A549 (cell line): Measurements from ENCODE around the gene CELF2. TPM values are rescaled to one million over a fixed set of nuclear protein-coding genes. Genes with fewer than 3 reads are reported as not detected.

Experiments
- ATAC-seq, 2 experiments: fragments of 200-7000 bp in 1 of 2; fragments of >200 bp in 1 of 2; cut with Nextera tagmentation in 1 of 2; cut with Tn5 transposase in 1 of 2; 3 replicates each; pipeline versions ENCODE4 v1.8.0 to v1.9.1; 2018 to 2020; ENCODE audit warnings: mild to moderate bottlenecking in 1 of 2, moderate library complexity in 1 of 2
- CTCF ChIA-PET: fragments of 300-600 bp; sonication (Branson Sonifier 250); formaldehyde crosslinking; extraction: SDS; loops from one replicate; lab custom pipeline; 2021; ENCODE audit warnings: antibody characterized with exemption, inconsistent platforms; lab: Yijun Ruan, JAX
- POLR2A ChIA-PET: fragments of 350-600 bp; formaldehyde crosslinking; extraction: SDS; loops from one replicate; lab custom pipeline; 2021; ENCODE audit warnings: antibody characterized with exemption, inconsistent platforms; lab: Yijun Ruan, JAX
- DNase-seq, 2 experiments: peaks; one replicate each; pipeline versions ENCODE4 v3.0.0 to v3.0.0-alpha.2; 2011 to 2016; ENCODE audit warnings: low read depth in 1 of 2, low spot score in 1 of 2
- FAIRE-seq: peaks from 2 replicates; lab custom pipeline; 2011; peaks lifted over from hg19 to GRCh38; lab: Jason Lieb, UNC
- H3K27ac ChIP-seq, 2 experiments: fragments of >200 bp; sonication (Bioruptor Twin); formaldehyde crosslinking; 3 replicates each; pipeline ENCODE4 v1.5.1; 2016 to 2017
- H3K4me1 ChIP-seq: fragments of >200 bp; sonication (Bioruptor Twin); formaldehyde crosslinking; 3 replicates; pipeline ENCODE4 v1.6.1; 2016
- H3K4me2 ChIP-seq: fragments of >200 bp; sonication (Bioruptor Twin); formaldehyde crosslinking; 3 replicates; pipeline ENCODE4 v1.6.1; 2016
- H3K4me3 ChIP-seq: fragments of >200 bp; sonication (Bioruptor Twin); formaldehyde crosslinking; 3 replicates; pipeline ENCODE4 v1.5.1; 2016
- H3K9me3 ChIP-seq: fragments of >200 bp; sonication (Bioruptor Twin); formaldehyde crosslinking; 3 replicates; pipeline ENCODE4 v1.6.1; 2016
- CHD4 ChIP-seq: fragments of 200-600 bp; sonication (generic); IDR thresholded peaks from 2 replicates; pipeline ENCODE4 v1.6.1; 2016; ENCODE audit warnings: antibody characterized with exemption, mild to moderate bottlenecking, borderline replicate concordance
- CTCF ChIP-seq: fragments of >200 bp; sonication (Bioruptor Twin); formaldehyde crosslinking; IDR thresholded peaks from 3 replicates; pipeline ENCODE4 v1.5.1; 2016
- EHMT2 ChIP-seq: fragments of 200-600 bp; sonication (generic); IDR thresholded peaks from 2 replicates; pipeline ENCODE4 v1.6.1; 2016; ENCODE audit warnings: antibody characterized with exemption, low read depth, mild to moderate bottlenecking, moderate library complexity
- ELK1 ChIP-seq: fragments of 150-350 bp; IDR thresholded peaks from 2 replicates; pipeline ENCODE4 v1.6.1; 2014; ENCODE audit warnings: low read depth, mild to moderate bottlenecking, low read length
- ESRRA ChIP-seq: fragments of 150-350 bp; IDR thresholded peaks from 2 replicates; pipeline ENCODE4 v1.6.1; 2014; ENCODE audit warnings: mild to moderate bottlenecking, low read length, borderline replicate concordance
- FOXS1 ChIP-seq: fragments of 250-450 bp; sonication (Bioruptor Pico); IDR thresholded peaks from 2 replicates; pipeline ENCODE4 v1.5.0; 2020; ENCODE audit warnings: mild to moderate bottlenecking, moderate library complexity
- GATA3 ChIP-seq: IDR thresholded peaks from 2 replicates; pipeline ENCODE4 v1.6.1; 2012; ENCODE audit warnings: borderline replicate concordance
- HEYL ChIP-seq: fragments of 250-450 bp; sonication (Bioruptor Pico); IDR thresholded peaks from 2 replicates; pipeline ENCODE4 v1.8.0; 2021; ENCODE audit warnings: mild to moderate bottlenecking, moderate library complexity
- HOXA7 ChIP-seq: fragments of 250-450 bp; sonication (Bioruptor Pico); IDR thresholded peaks from 2 replicates; pipeline ENCODE4 v1.5.0; 2020; ENCODE audit warnings: mild to moderate bottlenecking, moderate library complexity
- HOXB13 ChIP-seq: fragments of 250-450 bp; sonication (Bioruptor Pico); IDR thresholded peaks from 2 replicates; pipeline ENCODE4 v1.5.0; 2020; ENCODE audit warnings: low read depth, mild to moderate bottlenecking, moderate library complexity
- HOXB5 ChIP-seq: fragments of 250-450 bp; sonication (Bioruptor Pico); IDR thresholded peaks from 2 replicates; pipeline ENCODE4 v1.5.0; 2020; ENCODE audit warnings: mild to moderate bottlenecking, moderate library complexity
- JUNB ChIP-seq: fragments of >200 bp; sonication (Bioruptor Twin); formaldehyde crosslinking; IDR thresholded peaks from 2 replicates; pipeline ENCODE4 v1.6.1; 2016
- KDM1A ChIP-seq: fragments of 200-600 bp; sonication (generic); IDR thresholded peaks from 2 replicates; pipeline ENCODE4 v1.6.1; 2016; ENCODE audit warnings: low read depth, mild to moderate bottlenecking
- MAFK ChIP-seq: fragments of 450-650 bp; IDR thresholded peaks from 2 replicates; pipeline ENCODE4 v1.6.1; 2014; ENCODE audit not compliant: partially characterized antibody
- MAX ChIP-seq: IDR thresholded peaks from 2 replicates; pipeline ENCODE4 v1.6.1; 2012
- NPAS2 ChIP-seq: fragments of 250-450 bp; sonication (Bioruptor Pico); IDR thresholded peaks from 2 replicates; pipeline ENCODE4 v1.8.0; 2022; ENCODE audit warnings: mild to moderate bottlenecking, moderate library complexity, borderline replicate concordance
- PHF8 ChIP-seq: fragments of 200-600 bp; sonication (generic); IDR thresholded peaks from 2 replicates; pipeline ENCODE4 v1.6.1; 2016; ENCODE audit warnings: low read depth, mild to moderate bottlenecking, antibody characterized with exemption, moderate library complexity, borderline replicate concordance
- POLR2A ChIP-seq: IDR thresholded peaks from 2 replicates; pipeline ENCODE4 v1.6.1; 2012; ENCODE audit warnings: mild to moderate bottlenecking, low read length
- POLR2AphosphoS2 ChIP-seq: conservative IDR thresholded peaks from 2 replicates; pipeline ENCODE4 v1.6.1; 2012; ENCODE audit warnings: low read length, improper control_type of control experiment, inconsistent platforms
- RAD21 ChIP-seq, 2 experiments: fragments of >200 bp in 1 of 2; sonication (Bioruptor Twin) in 1 of 2; formaldehyde crosslinking in 1 of 2; IDR thresholded peaks in 1 of 2; conservative IDR thresholded peaks in 1 of 2; 2 replicates in 1 of 2; 3 replicates in 1 of 2; pipeline ENCODE4 v1.6.1; 2012 to 2018; ENCODE audit warnings: inconsistent platforms in 1 of 2
- REST ChIP-seq: fragments of 200-600 bp; sonication (generic); IDR thresholded peaks from 2 replicates; pipeline ENCODE4 v1.6.1; 2016; ENCODE audit warnings: antibody characterized with exemption, mild to moderate bottlenecking, moderate library complexity
- SMC3 ChIP-seq: fragments of >200 bp; sonication (Bioruptor Twin); formaldehyde crosslinking; IDR thresholded peaks from 3 replicates; pipeline ENCODE4 v1.6.1; 2018; ENCODE audit warnings: inconsistent platforms
- TFCP2L1 ChIP-seq: fragments of 250-450 bp; sonication (Bioruptor Pico); IDR thresholded peaks from 2 replicates; pipeline ENCODE4 v1.5.0; 2021; ENCODE audit warnings: mild to moderate bottlenecking
- TP53 ChIP-seq: fragments of 250-450 bp; sonication (Bioruptor Pico); IDR thresholded peaks from 2 replicates; pipeline ENCODE4 v1.5.0; 2021; ENCODE audit warnings: mild to moderate bottlenecking, moderate library complexity
- USF2 ChIP-seq: fragments of 450-650 bp; IDR thresholded peaks from 2 replicates; pipeline ENCODE4 v1.6.1; 2014; ENCODE audit warnings: antibody characterized with exemption
- WGBS: methylation state at CpG from one replicate; pipeline ENCODE4 v1.1.6; 2017; ENCODE audit errors: missing lambda C conversion rate; 5-methylcytosine and 5-hydroxymethylcytosine counted together
- polyA plus RNA-seq, 4 experiments: library from polyadenylated mRNA; depleted of rRNA in 3 of 4; stranded (reverse); fragments of >200 nt; fragmentation: RNase III in 1 of 4; extraction: RNeasy Plus Mini Kit Qiagen cat#74134 plus additional on column Dnase treatment in 1 of 4; gene quantifications; 2 replicates in 3 of 4; 3 replicates in 1 of 4; pipeline ENCODE4 v1.2.3, GENCODE V29; 2011 to 2017

The CELF2 gene
- polyA plus RNA-seq, 2 of the 4 experiments (the other 2 are of a cell fraction): 0.01 to 0.03 TPM

- Histone ChIP-seq H3K27ac (no peak overlapping the region), H3K9me3 (no peaks in the 10 kb centered on the region), H3K4me1 (no peaks in the 10 kb centered on the region), H3K4me2 (no peak overlapping the region), H3K4me3 (no peak overlapping the region)
- CTCF ChIA-PET: no interaction called here
- FAIRE-seq (no peak), DNase-seq (no peak), ATAC-seq (no peak)
- TF ChIP-seq TFCP2L1: no peak
- no peak for TF ChIP-seq GATA3
- no peak for TF ChIP-seq PHF8
- TF ChIP-seq FOXS1 (CRISPR knock-in tag): no peak
- TF ChIP-seq CHD4: no peak
- no peak for TF ChIP-seq ELK1
- no peak for TF ChIP-seq MAX
- no peak for TF ChIP-seq HOXA7 (CRISPR knock-in tag)
- WGBS: 18% methylated on average over 3 of the region's 3 CpGs
- POLR2A ChIA-PET: no interaction called here
Observed at GRCh38 chr10:11002916-11003315, 14.8 kb upstream of the CELF2 start.

- FAIRE-seq: no peak
- Histone ChIP-seq H3K4me2 (no peak overlapping the region), H3K27ac (no peak overlapping the region), H3K4me1 (no peaks in the 10 kb centered on the region)
- POLR2A ChIA-PET: no interaction called here
- CTCF ChIA-PET: interaction anchor here (1.1 kb wide), 1 partner anchor 12 kb away, joined by 3 read pairs; no protein-coding TSS in a partner anchor
- TF ChIP-seq POLR2A: no peak
- no peak for TF ChIP-seq HOXB5 (CRISPR knock-in tag)
- TF ChIP-seq KDM1A: no peak
- TF ChIP-seq USF2: no peak
- TF ChIP-seq PHF8: no peak
- TF ChIP-seq FOXS1 (CRISPR knock-in tag): no peak
- TF ChIP-seq, all 56 proteins: peak for 0
- Histone ChIP-seq H3K9me3 (no peaks in the 10 kb centered on the region), H3K4me3 (no peak overlapping the region)
- ATAC-seq (no peak), DNase-seq (no peak)
- WGBS: 3% methylated on average over 4 of the region's 4 CpGs
Observed at GRCh38 chr10:11003679-11004078, 14.0 kb upstream of the CELF2 start.

GRCh38 chr10:11004144-11005077 lies 13.3 kb upstream of the CELF2 start:
- TF ChIP-seq JUNB (no peak), HOXB13 (CRISPR knock-in tag) (no peak), NPAS2 (CRISPR knock-in tag) (no peak), RAD21 (conservative IDR thresholded peaks at IDR 0.05 in 1 of 2, IDR thresholded peaks at IDR 0.05 in 1 of 2) (no peak), POLR2AphosphoS2 (no peak), HOXB5 (CRISPR knock-in tag) (no peak), CTCF (no peak), SMC3 (no peak), EHMT2 (no peak), HEYL (CRISPR knock-in tag) (no peak), MAFK (no peak), TFCP2L1 (no peak), REST (no peak), TP53 (CRISPR knock-in tag) (no peak), ESRRA (no peak)
- H3K4me2 ChIP-seq: no peak overlapping the region
- WGBS: 44% methylated on average over 15 of the region's 15 CpGs
- DNase-seq (no peak), FAIRE-seq (no peak), ATAC-seq (no peak)
- POLR2A ChIA-PET: no interaction called here
- no peak overlapping the region for H3K27ac ChIP-seq
- H3K4me1 ChIP-seq: no peaks in the 10 kb centered on the region
- H3K4me3 ChIP-seq: no peak overlapping the region
- CTCF ChIA-PET: interaction anchor here (1.0 to 1.3 kb wide), 3 partner anchors 11 to 15 kb away, joined by 3 read pairs; no protein-coding TSS in a partner anchor
- no peaks in the 10 kb centered on the region for H3K9me3 ChIP-seq
